Measurements from ENCODE around the gene COP1. TPM values are rescaled to one million over a fixed set of nuclear protein-coding genes. Genes with fewer than 3 reads are reported as not detected.

COP1 gene
- total and polyA plus RNA-seq, 10 donors: 46.7 to 110 (median 66.0) TPM

DNA sequence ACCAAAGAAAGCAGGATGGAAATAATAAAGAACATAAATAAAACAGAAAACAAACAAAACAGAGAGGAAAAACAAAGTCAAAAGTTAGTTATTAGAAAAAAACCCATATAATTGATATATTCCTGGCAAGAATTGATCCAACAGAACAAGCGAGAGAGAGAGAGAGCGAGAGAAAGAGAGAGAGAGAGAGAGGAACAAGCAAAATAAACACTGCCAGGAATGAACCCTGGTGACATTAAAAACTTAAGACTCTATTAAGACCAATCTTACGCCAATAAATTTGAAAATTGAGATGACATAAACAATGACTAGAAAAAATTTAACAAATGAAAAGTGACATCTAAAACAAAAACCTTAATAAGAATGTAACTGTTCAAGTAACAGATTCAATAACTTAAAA, 64.1 kb downstream of the COP1 start:
- TF ChIP-seq, protein P1, sequence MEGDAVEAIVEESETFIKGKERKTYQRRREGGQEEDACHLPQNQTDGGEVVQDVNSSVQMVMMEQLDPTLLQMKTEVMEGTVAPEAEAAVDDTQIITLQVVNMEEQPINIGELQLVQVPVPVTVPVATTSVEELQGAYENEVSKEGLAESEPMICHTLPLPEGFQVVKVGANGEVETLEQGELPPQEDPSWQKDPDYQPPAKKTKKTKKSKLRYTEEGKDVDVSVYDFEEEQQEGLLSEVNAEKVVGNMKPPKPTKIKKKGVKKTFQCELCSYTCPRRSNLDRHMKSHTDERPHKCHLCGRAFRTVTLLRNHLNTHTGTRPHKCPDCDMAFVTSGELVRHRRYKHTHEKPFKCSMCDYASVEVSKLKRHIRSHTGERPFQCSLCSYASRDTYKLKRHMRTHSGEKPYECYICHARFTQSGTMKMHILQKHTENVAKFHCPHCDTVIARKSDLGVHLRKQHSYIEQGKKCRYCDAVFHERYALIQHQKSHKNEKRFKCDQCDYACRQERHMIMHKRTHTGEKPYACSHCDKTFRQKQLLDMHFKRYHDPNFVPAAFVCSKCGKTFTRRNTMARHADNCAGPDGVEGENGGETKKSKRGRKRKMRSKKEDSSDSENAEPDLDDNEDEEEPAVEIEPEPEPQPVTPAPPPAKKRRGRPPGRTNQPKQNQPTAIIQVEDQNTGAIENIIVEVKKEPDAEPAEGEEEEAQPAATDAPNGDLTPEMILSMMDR (IDR thresholded peaks at IDR 0.05 in 8 of 11, conservative IDR thresholded peaks at IDR 0.05 in 3 of 11): no peak
- TF ChIP-seq POLR2A (IDR thresholded peaks at IDR 0.05) (no peak), POLR2AphosphoS5 (IDR thresholded peaks at IDR 0.05) (no peak)
- 95 to 96% (median 95%) methylated on average over 3 of the region's 3 CpGs for whole genome bisulfite sequencing, 5 donors
- no peaks in the 10 kb centered on the region for H3K27me3 ChIP-seq (replicated peaks in 1 of 7)
- H3K9me3 ChIP-seq: peaks cover 0 to 9% (median 0%) of the 10 kb centered on the region in 8 donors
- H3K36me3 ChIP-seq: peaks cover 0 to 55% (median 13%) of the 10 kb centered on the region in 6 donors
- H3K4me3 ChIP-seq: no peak overlapping the region
- intact Hi-C loops (cut with DNase I; ENCODE audit: low total_unique reads): no loop called here
- DNase-seq: no peak
- H3K27ac ChIP-seq: no peak overlapping the region
- H3K4me1 ChIP-seq: peaks cover 0 to 13% (median 0%) of the 10 kb centered on the region in 6 donors

DNA sequence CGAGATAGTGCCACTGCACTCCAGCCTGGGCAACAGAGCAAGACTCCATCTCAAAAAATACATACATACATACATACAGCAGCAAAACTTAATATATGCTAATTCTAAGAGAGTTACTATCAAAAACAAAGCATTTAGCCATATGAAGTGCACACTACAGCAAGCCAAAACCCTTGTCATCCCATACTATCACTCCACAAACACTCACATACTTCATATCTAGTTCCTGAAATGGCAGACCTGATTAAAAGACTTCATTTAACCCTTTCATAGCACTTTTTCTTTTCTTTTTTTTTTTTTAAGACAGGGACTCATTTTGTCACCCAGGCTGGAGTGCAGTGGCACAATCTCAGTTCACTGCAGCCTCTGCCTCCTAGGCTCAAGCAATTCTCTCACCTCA, 65.6 kb downstream of the COP1 start:
- Histone ChIP-seq H3K9me3 (peaks cover 0 to 9% (median 0%) of the 10 kb centered on the region in 8 donors), H3K36me3 (peaks cover 0 to 40% (median 7%) of the 10 kb centered on the region in 6 donors), H3K4me1 (peaks cover 0 to 23% (median 0%) of the 10 kb centered on the region in 6 donors), H3K4me3 (no peak overlapping the region), H3K27me3 (replicated peaks in 1 of 7) (no peaks in the 10 kb centered on the region), H3K27ac (no peak overlapping the region)
- TF ChIP-seq, protein P1 (IDR thresholded peaks at IDR 0.05 in 8 of 11, conservative IDR thresholded peaks at IDR 0.05 in 3 of 11): no peak
- no peak for TF ChIP-seq POLR2A (IDR thresholded peaks at IDR 0.05)
- TF ChIP-seq POLR2AphosphoS5 (IDR thresholded peaks at IDR 0.05): no peak
- DNase-seq: no peak
- intact Hi-C loops (cut with DNase I; ENCODE audit: low total_unique reads): no loop called here
- 97 to 100% (median 100%) methylated on average over 1 of the region's 1 CpG for WGBS, 5 donors

GRCh38 chr1:176136891-176137290, 70.2 kb downstream of the COP1 start:
- TF ChIP-seq POLR2AphosphoS5 (IDR thresholded peaks at IDR 0.05) (no peak), POLR2A (IDR thresholded peaks at IDR 0.05) (no peak)
- TF ChIP-seq, protein P1 (IDR thresholded peaks at IDR 0.05 in 8 of 11, conservative IDR thresholded peaks at IDR 0.05 in 3 of 11): no peak
- intact Hi-C loops (cut with DNase I; ENCODE audit: low total_unique reads): no loop called here
- DNase-seq: no peak
- Histone ChIP-seq H3K9me3 (no peaks in the 10 kb centered on the region), H3K36me3 (peaks cover 0 to 45% (median 9%) of the 10 kb centered on the region in 6 donors), H3K27me3 (replicated peaks in 1 of 7) (no peaks in the 10 kb centered on the region), H3K4me1 (peaks cover 0 to 27% (median 0%) of the 10 kb centered on the region in 6 donors), H3K4me3 (no peak overlapping the region), H3K27ac (no peak overlapping the region)
- 79 to 84% (median 81%) methylated on average over 3 of the region's 3 CpGs for WGBS, 5 donors

DNA sequence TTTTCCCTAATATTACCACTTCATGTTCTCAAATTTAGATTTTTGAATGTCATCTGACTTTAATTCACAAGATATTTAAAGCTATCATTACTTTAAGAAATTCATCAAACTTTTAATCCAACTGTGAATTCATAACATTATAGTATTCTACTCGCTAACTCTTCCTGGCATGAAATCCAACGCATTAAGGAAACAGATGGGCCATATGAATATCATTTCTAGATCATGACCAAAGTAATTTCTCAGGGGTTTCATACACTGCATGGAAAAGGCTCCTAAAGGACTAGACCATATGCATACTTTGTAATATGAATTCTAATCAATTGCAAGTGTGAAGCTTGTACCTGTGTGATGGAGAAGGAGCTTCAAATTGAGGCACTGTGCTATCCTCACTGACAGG, 72.4 kb downstream of the COP1 start:
- Histone ChIP-seq H3K36me3 (peaks cover 0 to 45% (median 6%) of the 10 kb centered on the region in 6 donors), H3K27me3 (replicated peaks in 1 of 7) (no peaks in the 10 kb centered on the region), H3K4me1 (peaks cover 0 to 27% (median 0%) of the 10 kb centered on the region in 6 donors), H3K27ac (no peak overlapping the region), H3K9me3 (no peaks in the 10 kb centered on the region), H3K4me3 (no peak overlapping the region)
- WGBS, 5 donors: 48 to 100% (median 71%) methylated on average over 2 of the region's 2 CpGs
- TF ChIP-seq, protein P1 (IDR thresholded peaks at IDR 0.05 in 8 of 11, conservative IDR thresholded peaks at IDR 0.05 in 3 of 11): no peak
- TF ChIP-seq POLR2AphosphoS5 (IDR thresholded peaks at IDR 0.05) (no peak), POLR2A (IDR thresholded peaks at IDR 0.05) (no peak)
- DNase-seq: no peak
- intact Hi-C loops (cut with DNase I; ENCODE audit: low total_unique reads): no loop called here

All from spleen (tissue), 11 donors.